Mesangial cell (primary cell): ENCODE results near the gene GADD45B. TPM values are rescaled to one million over a fixed set of nuclear protein-coding genes. Genes with fewer than 3 reads are reported as not detected.

Experiments used
- total RNA-seq: library from RNA; depleted of rRNA; stranded (reverse); fragments of >200 nt; gene quantifications from 2 replicates; pipeline ENCODE4 v1.2.3, GENCODE V29; 2015

GADD45B gene, protein sequence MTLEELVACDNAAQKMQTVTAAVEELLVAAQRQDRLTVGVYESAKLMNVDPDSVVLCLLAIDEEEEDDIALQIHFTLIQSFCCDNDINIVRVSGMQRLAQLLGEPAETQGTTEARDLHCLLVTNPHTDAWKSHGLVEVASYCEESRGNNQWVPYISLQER
- 61.1 and 83.2 TPM in 2 replicates for total RNA-seq

DNA sequence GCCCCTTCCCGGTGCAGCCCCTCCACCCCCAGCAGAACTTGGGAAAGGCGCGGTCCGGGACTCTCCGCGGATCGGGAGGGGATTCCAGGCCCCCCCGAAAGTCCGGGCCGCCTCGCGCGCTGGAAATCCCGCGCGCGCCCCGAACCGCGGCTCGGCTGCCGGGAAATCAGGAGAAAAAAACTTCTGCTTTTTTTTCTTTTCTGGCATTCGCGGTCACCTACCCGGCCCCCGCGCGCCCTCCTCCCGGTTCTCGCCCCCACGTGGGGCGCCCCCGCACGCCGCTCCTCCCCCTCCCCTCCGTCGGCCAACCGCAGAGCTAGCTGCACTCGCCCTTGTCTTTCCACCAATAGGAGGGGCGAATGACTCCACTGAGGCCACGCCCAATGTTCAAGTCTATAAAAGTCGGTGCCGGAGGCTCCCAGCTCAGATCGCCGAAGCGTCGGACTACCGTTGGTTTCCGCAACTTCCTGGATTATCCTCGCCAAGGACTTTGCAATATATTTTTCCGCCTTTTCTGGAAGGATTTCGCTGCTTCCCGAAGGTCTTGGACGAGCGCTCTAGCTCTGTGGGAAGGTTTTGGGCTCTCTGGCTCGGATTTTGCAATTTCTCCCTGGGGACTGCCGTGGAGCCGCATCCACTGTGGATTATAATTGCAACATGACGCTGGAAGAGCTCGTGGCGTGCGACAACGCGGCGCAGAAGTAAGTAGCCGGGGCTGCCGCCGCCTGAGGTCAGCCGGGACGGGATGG, at the start of gene GADD45B:
TSS of gene GADD45B (plus strand) at position 426 of the 749 bp plus-strand sequence. CDS start at position 658, 232 bp downstream.

GRCh38 chr19:2427429-2428320, 48.3 kb upstream of the GADD45B start, which contains the start of gene TIMM13:
TIMM13 (minus strand) TSS chr19:2427586; CDS start chr19:2427533, 53 bp downstream.

Other genes starting within 250 kb of the GADD45B start
- gene PLEKHJ1, start 239.8 kb upstream of the GADD45B start, total RNA-seq, result 94.7 and 152 TPM in 2 replicates
- 83.1 and 84.6 TPM in 2 replicates for gene SF3A2, start 239.3 kb upstream of the GADD45B start, total RNA-seq
- gene AMH, start 226.8 kb upstream of the GADD45B start, total RNA-seq, result 0.16 and 1.8 TPM in 2 replicates
- 0.13 and 0.16 TPM in 2 replicates for gene JSRP1, start 219.7 kb upstream of the GADD45B start, total RNA-seq
- not detected in 2 replicates for gene PEAK3, start 194.0 kb upstream of the GADD45B start, total RNA-seq
- not detected in 2 replicates for gene LINGO3, start 168.0 kb upstream of the GADD45B start, total RNA-seq
- gene LSM7, start 147.5 kb upstream of the GADD45B start, total RNA-seq, result 189 and 329 TPM in 2 replicates
- gene SPPL2B, start 147.4 kb upstream of the GADD45B start, total RNA-seq, result 30.1 and 64.8 TPM in 2 replicates
- gene TMPRSS9, start 115.9 kb upstream of the GADD45B start, total RNA-seq, result not detected in 2 replicates
- gene TIMM13, start 48.5 kb upstream of the GADD45B start, total RNA-seq, result 75.7 and 95.5 TPM in 2 replicates
- 51.6 and 184 TPM in 2 replicates for gene LMNB2, start 19.2 kb upstream of the GADD45B start, total RNA-seq
- under 0.01 and 1.1 TPM in 2 replicates for gene GNG7, start 226.6 kb downstream of the GADD45B start, total RNA-seq
- gene DIRAS1, start 245.2 kb downstream of the GADD45B start, total RNA-seq, result 2.3 and 7.2 TPM in 2 replicates